Ovary (tissue), 9 donors: Measurements from ENCODE around the gene VAV3. TPM values are rescaled to one million over a fixed set of nuclear protein-coding genes. Genes with fewer than 3 reads are reported as not detected.
"Not testable (repeated sequence)": the region's sequence is repeated elsewhere in the genome, so short reads cannot be mapped to it uniquely, and the experiment has no call there.

Experiments
- DNase-seq, 5 donors: peaks; one replicate each; pipeline ENCODE4 v3.0.0-alpha.2; 2019 to 2020
- H3K27ac ChIP-seq, 2 donors: fragments of 200-600 bp; one replicate each; pipeline versions ENCODE4 v1.5.1 to v1.8.0; 2019 to 2022
- H3K27me3 ChIP-seq: fragments of 200-600 bp; one replicate; pipeline ENCODE4 v1.8.0; 2022
- H3K36me3 ChIP-seq: fragments of 200-600 bp; sonication (generic); one replicate; pipeline ENCODE4 v1.5.1; 2019
- H3K4me1 ChIP-seq: one replicate; pipeline ENCODE4 v1.8.1; 2013; ENCODE audit warnings: mild to moderate bottlenecking, moderate library complexity; ENCODE audit not compliant: insufficient read depth
- H3K4me3 ChIP-seq: fragments of 200-600 bp; sonication (generic); one replicate; pipeline ENCODE4 v1.5.1; 2017
- H3K9me3 ChIP-seq, 2 donors: fragments of 200-600 bp in 1 of 2; sonication (generic) in 1 of 2; one replicate each; pipeline versions ENCODE4 v1.5.1 to v1.8.1; 2013 to 2019; ENCODE audit warnings: mild to moderate bottlenecking in 1 of 2, moderate library complexity in 1 of 2
- EP300 ChIP-seq: sonication (generic); formaldehyde crosslinking; IDR thresholded peaks from one replicate; pipeline ENCODE4 v1.6.1; 2017; ENCODE audit warnings: antibody characterized with exemption
- POLR2A ChIP-seq: fragments of 450-650 bp; IDR thresholded peaks from one replicate; pipeline ENCODE4 v1.6.1; 2017; ENCODE audit warnings: antibody characterized with exemption, mild to moderate bottlenecking, moderate library complexity
- WGBS, 3 donors: extraction: QIAGEN DNeasy Blood & Tissue Kit in 1 of 3; methylation state at CpG; one replicate each; pipeline versions ENCODE4 v1.1.5 to v1.1.7; 2013 to 2017; 5-methylcytosine and 5-hydroxymethylcytosine counted together
- intact Hi-C, 4 donors: fragments of 100-400 bp; cut with DNase I; formaldehyde crosslinking; loops; one replicate each; pipeline versions ENCODE4 v1.11.0 to v1.15.1; 2022 to 2023
- polyA plus RNA-seq, 2 donors: library from polyadenylated mRNA; stranded (reverse); fragments of 200-250 nt in 1 of 2; fragments of 350-450 nt in 1 of 2; fragmentation: Illumina TruSeq in 1 of 2; extraction: RNeasy Lipid Tissue Mini Kit (QIAGEN cat#74804) in 1 of 2; gene quantifications; one replicate each; pipeline ENCODE4 v1.2.3, GENCODE V29; 2013 to 2014
- total RNA-seq, 7 donors: library from RNA; depleted of rRNA in 2 of 7; stranded (reverse); fragments of >200 nt in 2 of 7; fragmentation: NEBNext Ultra II Directional in 3 of 7; extraction: Animal tissue kit (Norgen Biotek cat#: 25700) in 3 of 7; gene quantifications; one replicate each; pipeline versions ENCODE4 v1.1.0 to v1.2.4, GENCODE V29; 2016 to 2023
- TF ChIP-seq, protein P1 (sequence below), 3 donors: fragments of 450-650 bp in 2 of 3; fragments of 200-600 bp in 1 of 3; IDR thresholded peaks; one replicate each; pipeline versions ENCODE4 v1.5.1 to v1.8.0; 2016 to 2022; ENCODE audit warnings: antibody characterized with exemption in 3 of 3, mild to moderate bottlenecking in 1 of 3
- donor health status: DM: no; HTN: no; CAD: no; lungs with moderate emphysema.
- donor health status: DM: no; HTN: no; CAD: no.
- donor health status: Bipolar disorder and iron deficiency.
- donor health status: DM: yes; HTN: yes; CAD: no.
- donor health status: DM: no; HTN: no; CAD: no.
- donor health status: DM: yes; HTN: yes; CAD: no.

Gene VAV3
- total and polyA plus RNA-seq, 9 donors = 0.78 to 7.4 (median 1.5) TPM

DNA sequence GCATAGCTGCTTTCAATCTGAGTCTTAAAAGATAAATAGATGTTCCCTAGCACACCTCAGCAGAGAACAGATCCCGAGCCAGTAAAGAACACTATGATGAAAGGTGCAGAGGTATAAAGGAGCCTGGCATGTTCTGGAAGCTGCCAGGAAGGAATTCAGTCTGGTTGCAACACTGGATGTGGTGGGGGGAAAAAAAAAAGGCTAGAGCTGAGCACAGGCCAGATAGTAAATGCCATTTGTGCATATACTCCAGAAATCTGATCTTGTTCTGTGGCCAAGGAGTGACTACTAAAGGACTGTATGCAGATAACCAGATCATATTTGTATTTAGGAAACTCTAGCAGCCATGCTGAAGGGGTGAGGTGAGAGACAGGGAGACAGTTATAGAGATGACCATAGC lies 240.3 kb downstream of the VAV3 start:
- 61 to 76% (median 76%) methylated on average over 1 of the region's 1 CpG for WGBS, 3 donors
- no peaks in the 10 kb centered on the region for H3K27me3 ChIP-seq
- H3K36me3 ChIP-seq = no peaks in the 10 kb centered on the region
- no peaks in the 10 kb centered on the region for H3K4me1 ChIP-seq
- intact Hi-C loops = no loop called here
- no peak for DNase-seq
- H3K4me3 ChIP-seq = no peak overlapping the region
- no peak overlapping the region for H3K27ac ChIP-seq
- H3K9me3 ChIP-seq = no peaks in the 10 kb centered on the region
- no peak for TF ChIP-seq POLR2A
- no peak for TF ChIP-seq EP300
- TF ChIP-seq, protein P1, sequence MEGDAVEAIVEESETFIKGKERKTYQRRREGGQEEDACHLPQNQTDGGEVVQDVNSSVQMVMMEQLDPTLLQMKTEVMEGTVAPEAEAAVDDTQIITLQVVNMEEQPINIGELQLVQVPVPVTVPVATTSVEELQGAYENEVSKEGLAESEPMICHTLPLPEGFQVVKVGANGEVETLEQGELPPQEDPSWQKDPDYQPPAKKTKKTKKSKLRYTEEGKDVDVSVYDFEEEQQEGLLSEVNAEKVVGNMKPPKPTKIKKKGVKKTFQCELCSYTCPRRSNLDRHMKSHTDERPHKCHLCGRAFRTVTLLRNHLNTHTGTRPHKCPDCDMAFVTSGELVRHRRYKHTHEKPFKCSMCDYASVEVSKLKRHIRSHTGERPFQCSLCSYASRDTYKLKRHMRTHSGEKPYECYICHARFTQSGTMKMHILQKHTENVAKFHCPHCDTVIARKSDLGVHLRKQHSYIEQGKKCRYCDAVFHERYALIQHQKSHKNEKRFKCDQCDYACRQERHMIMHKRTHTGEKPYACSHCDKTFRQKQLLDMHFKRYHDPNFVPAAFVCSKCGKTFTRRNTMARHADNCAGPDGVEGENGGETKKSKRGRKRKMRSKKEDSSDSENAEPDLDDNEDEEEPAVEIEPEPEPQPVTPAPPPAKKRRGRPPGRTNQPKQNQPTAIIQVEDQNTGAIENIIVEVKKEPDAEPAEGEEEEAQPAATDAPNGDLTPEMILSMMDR (IDR thresholded peaks at IDR 0.05) = no peak

- DNase-seq, H3K4me1 ChIP-seq, H3K4me3 ChIP-seq, H3K27me3 ChIP-seq, H3K27ac ChIP-seq, H3K9me3 ChIP-seq, H3K36me3 ChIP-seq, intact Hi-C loops: not testable (repeated sequence)
- WGBS, 3 donors = 87 to 99% (median 89%) methylated on average over 4 of the region's 4 CpGs
Observed at GRCh38 chr1:107720210-107720609, 244.8 kb downstream of the VAV3 start.

DNA sequence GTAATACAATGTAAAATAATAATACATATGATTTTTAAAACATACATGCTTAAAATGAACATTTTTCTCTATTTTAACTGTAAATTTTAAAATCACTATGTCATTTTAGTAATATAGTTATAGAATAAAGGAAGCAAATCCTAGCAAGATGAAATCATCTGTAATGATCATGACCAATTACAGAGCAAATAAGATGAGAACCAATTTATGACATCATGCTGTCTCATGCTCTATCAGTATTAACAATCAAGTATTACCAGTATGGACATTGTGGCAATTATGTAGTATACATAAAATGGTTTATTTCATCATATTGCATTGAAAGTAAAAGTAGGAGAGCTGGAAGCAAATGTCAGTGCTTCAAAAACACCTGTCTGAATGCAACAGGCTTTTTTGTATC lies 255.0 kb downstream of the VAV3 start:
- no peaks in the 10 kb centered on the region for H3K36me3 ChIP-seq
- intact Hi-C loops = no loop called here
- H3K9me3 ChIP-seq = no peaks in the 10 kb centered on the region
- no peak overlapping the region for H3K27ac ChIP-seq
- H3K27me3 ChIP-seq = no peaks in the 10 kb centered on the region
- no peak for DNase-seq
- H3K4me1 ChIP-seq = no peaks in the 10 kb centered on the region
- H3K4me3 ChIP-seq = no peak overlapping the region
- TF ChIP-seq, protein P1 (IDR thresholded peaks at IDR 0.05) = no peak
- TF ChIP-seq EP300 = no peak
- no peak for TF ChIP-seq POLR2A

DNA sequence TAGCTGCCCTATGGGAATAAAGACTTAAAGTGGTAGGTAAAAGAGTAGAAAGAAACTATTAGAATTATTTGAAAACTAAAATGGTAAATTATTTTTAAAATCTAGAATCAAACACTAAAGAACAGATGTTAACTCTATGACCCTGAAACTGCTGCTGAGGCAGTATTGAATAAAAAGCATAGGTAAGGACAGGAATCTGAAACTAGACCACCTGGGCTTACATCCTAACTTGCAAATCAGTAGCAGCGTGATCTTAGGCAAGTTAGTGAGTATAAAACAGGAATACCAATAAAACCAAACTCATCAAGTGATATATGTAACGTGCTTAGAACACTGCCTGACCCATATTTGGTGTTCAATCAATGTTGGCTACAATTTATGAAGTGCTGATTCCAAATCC lies 257.9 kb downstream of the VAV3 start:
- Histone ChIP-seq H3K4me3 (no peak overlapping the region), H3K27ac (no peak overlapping the region), H3K36me3 (no peaks in the 10 kb centered on the region), H3K27me3 (no peaks in the 10 kb centered on the region), H3K9me3 (no peaks in the 10 kb centered on the region), H3K4me1 (no peaks in the 10 kb centered on the region)
- DNase-seq = no peak
- TF ChIP-seq POLR2A (no peak), EP300 (no peak)
- TF ChIP-seq, protein P1 (IDR thresholded peaks at IDR 0.05) = no peak
- 81% methylated on average over 2 of the region's 2 CpGs for WGBS, 3 donors
- intact Hi-C loops = no loop called here

DNA sequence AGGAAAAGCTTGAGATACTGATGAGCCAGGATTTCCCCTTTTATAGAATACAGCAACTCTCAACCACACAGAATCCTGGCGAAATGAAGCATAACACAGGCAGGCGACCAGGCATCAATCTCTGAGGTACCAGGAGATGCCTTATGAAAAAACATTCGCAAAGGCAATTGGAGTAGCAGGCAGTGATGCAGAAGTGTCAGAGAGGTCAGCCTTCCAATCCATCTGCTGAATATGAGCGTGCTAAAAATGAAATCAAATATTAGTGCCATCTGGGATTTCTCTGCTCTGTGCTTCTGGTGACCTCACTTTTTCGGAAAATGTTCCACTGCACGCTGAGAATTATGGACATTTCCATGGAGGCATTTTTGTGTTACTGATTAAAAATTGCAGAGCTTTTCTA lies 258.8 kb downstream of the VAV3 start:
- Histone ChIP-seq H3K27me3 (no peaks in the 10 kb centered on the region), H3K4me3 (no peak overlapping the region), H3K4me1 (no peaks in the 10 kb centered on the region), H3K36me3 (no peaks in the 10 kb centered on the region), H3K9me3 (no peaks in the 10 kb centered on the region), H3K27ac (no peak overlapping the region)
- DNase-seq = no peak
- 76 to 77% (median 77%) methylated on average over 6 of the region's 6 CpGs for WGBS, 3 donors
- TF ChIP-seq, protein P1 (IDR thresholded peaks at IDR 0.05) = no peak
- no peak for TF ChIP-seq EP300
- TF ChIP-seq POLR2A = no peak
- intact Hi-C loops = no loop called here
